Smooth muscle cell (in vitro differentiated cells): ENCODE results near the gene CFAP54. TPM values are rescaled to one million over a fixed set of nuclear protein-coding genes. Genes with fewer than 3 reads are reported as not detected.

ENCODE experiments used
- DNase-seq: peaks from one replicate; lab custom pipeline; 2025; ENCODE audit not compliant: unreplicated experiment; lab: John Stamatoyannopoulos, UW
- H2AFZ ChIP-seq: fragments of 200-600 bp; sonication (generic); 2 replicates; pipeline ENCODE4 v1.6.0; 2016; ENCODE audit warnings: antibody characterized with exemption, low read depth, mild to moderate bottlenecking
- H3F3A ChIP-seq: fragments of 200-600 bp; sonication (generic); 2 replicates; pipeline ENCODE4 v1.6.0; 2017; ENCODE audit warnings: antibody characterized with exemption, low read depth
- H3K27ac ChIP-seq: fragments of 200-600 bp; sonication (generic); 2 replicates; pipeline ENCODE4 v1.5.1; 2016; ENCODE audit warnings: low read depth, mild to moderate bottlenecking
- H3K27me3 ChIP-seq: fragments of 200-600 bp; sonication (generic); 2 replicates; pipeline ENCODE4 v1.6.1; 2016; ENCODE audit warnings: low read depth, mild to moderate bottlenecking
- H3K36me3 ChIP-seq: fragments of 200-600 bp; sonication (generic); 2 replicates; pipeline ENCODE4 v1.5.1; 2016; ENCODE audit warnings: low read depth
- H3K4me1 ChIP-seq: fragments of 200-600 bp; sonication (generic); 2 replicates; pipeline ENCODE4 v1.5.1; 2016; ENCODE audit warnings: low read depth
- H3K4me2 ChIP-seq: fragments of 200-600 bp; sonication (generic); 2 replicates; pipeline ENCODE4 v1.6.0; 2016; ENCODE audit warnings: mild to moderate bottlenecking
- H3K4me3 ChIP-seq: fragments of 200-600 bp; sonication (generic); 2 replicates; pipeline ENCODE4 v1.5.1; 2016; ENCODE audit warnings: mild to moderate bottlenecking
- H3K79me2 ChIP-seq: fragments of 200-600 bp; sonication (generic); 2 replicates; pipeline ENCODE4 v1.6.0; 2016; ENCODE audit warnings: low read depth, mild to moderate bottlenecking
- H3K9ac ChIP-seq: fragments of 200-600 bp; sonication (generic); 2 replicates; pipeline ENCODE4 v1.6.0; 2016; ENCODE audit warnings: low read depth
- H3K9me3 ChIP-seq: fragments of 200-600 bp; sonication (generic); replicated peaks from 2 replicates; pipeline ENCODE4 v1.5.1; 2016; ENCODE audit warnings: low read depth
- H4K20me1 ChIP-seq: fragments of 200-600 bp; sonication (generic); 2 replicates; pipeline ENCODE4 v1.6.0; 2016; ENCODE audit warnings: low read depth
- WGBS: methylation state at CpG from one replicate; pipeline ENCODE4 v1.1.7; 2016; ENCODE audit warnings: low lambda C conversion rate; 5-methylcytosine and 5-hydroxymethylcytosine counted together
- polyA plus RNA-seq: library from polyadenylated mRNA; unstranded; fragments of >200 nt; fragmentation: Nextera tagmentation; extraction: Ambion mirVana; gene quantifications from 2 replicates; pipeline ENCODE4 v1.2.1, GENCODE V29; 2016
- total RNA-seq: library from RNA; depleted of rRNA; stranded (reverse); fragments of >200 nt; gene quantifications from 2 replicates; pipeline ENCODE4 v1.2.3, GENCODE V29; 2014
- TF ChIP-seq, protein P1 (sequence below): fragments of 200-600 bp; sonication (generic); IDR thresholded peaks from 2 replicates; pipeline ENCODE4 v1.5.1; 2017; ENCODE audit warnings: borderline replicate concordance, mild to moderate bottlenecking, antibody characterized with exemption; ENCODE audit not compliant: insufficient read depth, poor library complexity, severe bottlenecking

The CFAP54 gene
- total and polyA plus RNA-seq, 2 experiments from 2014 or later, result 0.35 to 0.67 TPM

DNA sequence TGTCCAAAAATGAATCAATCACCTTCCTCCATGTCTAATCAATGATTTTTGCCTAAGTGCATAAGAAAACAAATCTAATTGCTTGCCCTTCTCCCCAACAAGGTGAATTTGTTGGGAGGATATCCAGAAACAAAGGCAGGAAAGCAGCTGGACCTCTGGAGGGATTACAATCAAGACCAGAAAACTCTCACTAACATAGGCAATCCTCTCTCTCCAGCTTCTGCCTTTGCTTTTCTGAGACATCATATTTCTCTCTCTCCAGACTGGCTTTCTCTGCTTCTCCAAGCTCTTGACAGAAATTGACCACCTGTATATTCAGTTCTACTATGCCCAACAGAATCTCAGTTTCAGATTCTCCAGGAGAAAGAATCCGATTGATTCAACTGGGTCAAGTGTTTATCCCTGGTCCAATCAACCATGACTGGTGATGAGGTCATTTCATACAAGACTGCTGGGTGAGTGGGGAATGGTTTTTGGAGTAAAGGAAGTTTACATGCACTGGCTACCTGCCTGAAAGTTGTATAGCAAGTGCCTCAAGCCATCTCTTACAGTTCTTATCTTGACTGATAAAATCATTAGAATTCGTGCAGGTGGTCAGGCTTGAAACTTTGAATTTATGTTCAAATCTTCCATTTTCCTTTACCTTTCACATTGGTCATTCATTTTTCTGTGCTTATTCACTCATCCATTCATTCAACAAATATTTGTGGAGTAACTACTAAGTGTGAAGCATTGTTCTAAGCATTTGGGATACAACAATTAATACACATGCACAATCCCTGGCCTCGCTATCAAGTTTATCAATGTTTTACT lies 22.2 kb upstream of the CFAP54 start:
- Histone ChIP-seq H3K9me3 (no peaks in the 10 kb centered on the region), H3K36me3 (no peaks in the 10 kb centered on the region), H3K79me2 (no peaks in the 10 kb centered on the region), H3K4me1 (no peaks in the 10 kb centered on the region), H3K4me2 (no peak overlapping the region), H3F3A (no peaks in the 10 kb centered on the region), H2AFZ (no peak overlapping the region), H4K20me1 (no peaks in the 10 kb centered on the region), H3K9ac (no peak overlapping the region), H3K27ac (no peak overlapping the region), H3K4me3 (no peak overlapping the region), H3K27me3 (no peaks in the 10 kb centered on the region)
- no peak for DNase-seq
- TF ChIP-seq, protein P1, sequence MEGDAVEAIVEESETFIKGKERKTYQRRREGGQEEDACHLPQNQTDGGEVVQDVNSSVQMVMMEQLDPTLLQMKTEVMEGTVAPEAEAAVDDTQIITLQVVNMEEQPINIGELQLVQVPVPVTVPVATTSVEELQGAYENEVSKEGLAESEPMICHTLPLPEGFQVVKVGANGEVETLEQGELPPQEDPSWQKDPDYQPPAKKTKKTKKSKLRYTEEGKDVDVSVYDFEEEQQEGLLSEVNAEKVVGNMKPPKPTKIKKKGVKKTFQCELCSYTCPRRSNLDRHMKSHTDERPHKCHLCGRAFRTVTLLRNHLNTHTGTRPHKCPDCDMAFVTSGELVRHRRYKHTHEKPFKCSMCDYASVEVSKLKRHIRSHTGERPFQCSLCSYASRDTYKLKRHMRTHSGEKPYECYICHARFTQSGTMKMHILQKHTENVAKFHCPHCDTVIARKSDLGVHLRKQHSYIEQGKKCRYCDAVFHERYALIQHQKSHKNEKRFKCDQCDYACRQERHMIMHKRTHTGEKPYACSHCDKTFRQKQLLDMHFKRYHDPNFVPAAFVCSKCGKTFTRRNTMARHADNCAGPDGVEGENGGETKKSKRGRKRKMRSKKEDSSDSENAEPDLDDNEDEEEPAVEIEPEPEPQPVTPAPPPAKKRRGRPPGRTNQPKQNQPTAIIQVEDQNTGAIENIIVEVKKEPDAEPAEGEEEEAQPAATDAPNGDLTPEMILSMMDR, result no peak
- WGBS, result 86% methylated on average over 3 of the region's 3 CpGs

GRCh38 chr12:96471368-96472050 lies 17.9 kb upstream of the CFAP54 start:
- TF ChIP-seq, protein P1, result no peak
- no peak overlapping the region for H3K27ac ChIP-seq
- no peaks in the 10 kb centered on the region for H3K79me2 ChIP-seq
- no peaks in the 10 kb centered on the region for H3K36me3 ChIP-seq
- no peaks in the 10 kb centered on the region for H3K27me3 ChIP-seq
- H3K4me1 ChIP-seq, result no peaks in the 10 kb centered on the region
- no peaks in the 10 kb centered on the region for H3F3A ChIP-seq
- H3K4me3 ChIP-seq, result no peak overlapping the region
- H3K4me2 ChIP-seq, result no peak overlapping the region
- 93% methylated on average over 2 of the region's 2 CpGs for WGBS
- H3K9me3 ChIP-seq, result no peaks in the 10 kb centered on the region
- no peak overlapping the region for H3K9ac ChIP-seq
- no peak for DNase-seq
- H2AFZ ChIP-seq, result no peak overlapping the region
- no peaks in the 10 kb centered on the region for H4K20me1 ChIP-seq

DNA sequence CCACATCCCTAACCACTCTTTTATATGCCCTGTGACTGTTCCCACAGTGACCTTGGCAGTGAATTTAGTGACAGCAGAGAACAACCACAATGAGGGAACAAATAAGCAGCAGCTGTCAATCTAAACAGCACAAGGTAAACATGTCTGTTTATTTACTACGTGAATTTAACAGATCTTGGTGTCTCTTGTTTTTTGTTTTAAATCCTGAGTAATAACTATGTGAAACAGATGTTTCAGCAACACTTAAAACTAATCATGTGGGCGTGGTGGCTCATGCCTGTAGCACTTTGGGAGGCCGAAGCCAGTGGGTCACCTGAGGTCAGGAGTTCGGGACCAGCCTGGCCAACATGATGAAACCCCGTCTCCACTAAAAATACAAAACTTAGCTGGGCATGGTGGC lies 17.0 kb upstream of the CFAP54 start:
- Histone ChIP-seq H3K9ac (no peak overlapping the region), H4K20me1 (no peaks in the 10 kb centered on the region), H3K27me3 (no peaks in the 10 kb centered on the region), H3K79me2 (no peaks in the 10 kb centered on the region), H3K4me3 (no peak overlapping the region), H3F3A (no peaks in the 10 kb centered on the region), H3K4me1 (no peaks in the 10 kb centered on the region), H3K4me2 (no peak overlapping the region), H3K9me3 (no peaks in the 10 kb centered on the region), H3K27ac (no peak overlapping the region), H2AFZ (no peak overlapping the region), H3K36me3 (no peaks in the 10 kb centered on the region)
- TF ChIP-seq, protein P1, result no peak
- DNase-seq, result no peak
- 88% methylated on average over 5 of the region's 5 CpGs for WGBS
